Ovary (tissue), 9 donors: ENCODE data around the gene MOB3C. TPM values are rescaled to one million over a fixed set of nuclear protein-coding genes. Genes with fewer than 3 reads are reported as not detected.

Source experiments
- DNase-seq, 5 donors: peaks; one replicate each; pipeline ENCODE4 v3.0.0-alpha.2; 2019 to 2020
- H3K27ac ChIP-seq, 2 donors: fragments of 200-600 bp; one replicate each; pipeline versions ENCODE4 v1.5.1 to v1.8.0; 2019 to 2022
- H3K27me3 ChIP-seq: fragments of 200-600 bp; one replicate; pipeline ENCODE4 v1.8.0; 2022
- H3K36me3 ChIP-seq: fragments of 200-600 bp; sonication (generic); one replicate; pipeline ENCODE4 v1.5.1; 2019
- H3K4me1 ChIP-seq: one replicate; pipeline ENCODE4 v1.8.1; 2013; ENCODE audit warnings: mild to moderate bottlenecking, moderate library complexity; ENCODE audit not compliant: insufficient read depth
- H3K4me3 ChIP-seq: fragments of 200-600 bp; sonication (generic); one replicate; pipeline ENCODE4 v1.5.1; 2017
- H3K9me3 ChIP-seq, 2 donors: fragments of 200-600 bp in 1 of 2; sonication (generic) in 1 of 2; one replicate each; pipeline versions ENCODE4 v1.5.1 to v1.8.1; 2013 to 2019; ENCODE audit warnings: mild to moderate bottlenecking in 1 of 2, moderate library complexity in 1 of 2
- CTCF ChIP-seq, 3 donors: fragments of 450-650 bp in 2 of 3; fragments of 200-600 bp in 1 of 3; IDR thresholded peaks; one replicate each; pipeline versions ENCODE4 v1.5.1 to v1.8.0; 2016 to 2022; ENCODE audit warnings: antibody characterized with exemption in 3 of 3, mild to moderate bottlenecking in 1 of 3
- EP300 ChIP-seq: sonication (generic); formaldehyde crosslinking; IDR thresholded peaks from one replicate; pipeline ENCODE4 v1.6.1; 2017; ENCODE audit warnings: antibody characterized with exemption
- POLR2A ChIP-seq: fragments of 450-650 bp; IDR thresholded peaks from one replicate; pipeline ENCODE4 v1.6.1; 2017; ENCODE audit warnings: antibody characterized with exemption, mild to moderate bottlenecking, moderate library complexity
- WGBS, 3 donors: extraction: QIAGEN DNeasy Blood & Tissue Kit in 1 of 3; methylation state at CpG; one replicate each; pipeline versions ENCODE4 v1.1.5 to v1.1.7; 2013 to 2017; 5-methylcytosine and 5-hydroxymethylcytosine counted together
- intact Hi-C, 4 donors: fragments of 100-400 bp; cut with DNase I; formaldehyde crosslinking; loops; one replicate each; pipeline versions ENCODE4 v1.11.0 to v1.15.1; 2022 to 2023
- polyA plus RNA-seq, 2 donors: library from polyadenylated mRNA; stranded (reverse); fragments of 200-250 nt in 1 of 2; fragments of 350-450 nt in 1 of 2; fragmentation: Illumina TruSeq in 1 of 2; extraction: RNeasy Lipid Tissue Mini Kit (QIAGEN cat#74804) in 1 of 2; gene quantifications; one replicate each; pipeline ENCODE4 v1.2.3, GENCODE V29; 2013 to 2014
- total RNA-seq, 7 donors: library from RNA; depleted of rRNA in 2 of 7; stranded (reverse); fragments of >200 nt in 2 of 7; fragmentation: NEBNext Ultra II Directional in 3 of 7; extraction: Animal tissue kit (Norgen Biotek cat#: 25700) in 3 of 7; gene quantifications; one replicate each; pipeline versions ENCODE4 v1.1.0 to v1.2.4, GENCODE V29; 2016 to 2023
- donor health status: DM: no; HTN: no; CAD: no; lungs with moderate emphysema.
- donor health status: DM: no; HTN: no; CAD: no.
- donor health status: Bipolar disorder and iron deficiency.
- donor health status: DM: yes; HTN: yes; CAD: no.
- donor health status: DM: no; HTN: no; CAD: no.
- donor health status: DM: yes; HTN: yes; CAD: no.

MOB3C gene
- total and polyA plus RNA-seq, 9 donors = 10.1 to 29.2 (median 19.3) TPM

GRCh38 chr1:46568461-46568891 is 48.1 kb downstream of the MOB3C start:
- no peaks in the 10 kb centered on the region for H3K4me1 ChIP-seq
- 89 to 94% (median 92%) methylated on average over 6 of the region's 6 CpGs for WGBS, 3 donors
- TF ChIP-seq CTCF (IDR thresholded peaks at IDR 0.05) (no peak), POLR2A (no peak), EP300 (no peak)
- H3K9me3 ChIP-seq = no peaks in the 10 kb centered on the region
- H3K36me3 ChIP-seq = no peaks in the 10 kb centered on the region
- intact Hi-C loops = no loop called here
- H3K27me3 ChIP-seq = no peaks in the 10 kb centered on the region
- H3K4me3 ChIP-seq = no peak overlapping the region
- H3K27ac ChIP-seq = no peak overlapping the region
- DNase-seq = no peak

GRCh38 chr1:46563341-46563740 is 53.3 kb downstream of the MOB3C start:
- WGBS, 3 donors = 85 to 90% (median 89%) methylated on average over 4 of the region's 4 CpGs
- intact Hi-C loops = no loop called here
- Histone ChIP-seq H3K27me3 (no peaks in the 10 kb centered on the region), H3K36me3 (no peaks in the 10 kb centered on the region), H3K27ac (no peak overlapping the region), H3K9me3 (no peaks in the 10 kb centered on the region), H3K4me1 (no peaks in the 10 kb centered on the region), H3K4me3 (no peak overlapping the region)
- TF ChIP-seq CTCF (IDR thresholded peaks at IDR 0.05) = no peak
- TF ChIP-seq POLR2A = no peak
- TF ChIP-seq EP300 = no peak
- no peak for DNase-seq

- Histone ChIP-seq H3K27ac (no peak overlapping the region), H3K27me3 (no peaks in the 10 kb centered on the region), H3K4me1 (no peaks in the 10 kb centered on the region), H3K4me3 (no peak overlapping the region), H3K36me3 (no peaks in the 10 kb centered on the region), H3K9me3 (no peaks in the 10 kb centered on the region)
- TF ChIP-seq EP300 = no peak
- no peak for TF ChIP-seq CTCF (IDR thresholded peaks at IDR 0.05)
- TF ChIP-seq POLR2A = no peak
- no peak for DNase-seq
- intact Hi-C loops = no loop called here
- 92 to 94% (median 94%) methylated on average over 15 of the region's 15 CpGs for WGBS, 3 donors
Measured at GRCh38 chr1:46562498-46562897, 54.1 kb downstream of the MOB3C start.

- H3K36me3 ChIP-seq = no peaks in the 10 kb centered on the region
- no peak for DNase-seq
- no peaks in the 10 kb centered on the region for H3K27me3 ChIP-seq
- no peak overlapping the region for H3K4me3 ChIP-seq
- intact Hi-C loops = no loop called here
- WGBS, 3 donors = 91 to 94% (median 91%) methylated on average over 8 of the region's 8 CpGs
- no peak overlapping the region for H3K27ac ChIP-seq
- TF ChIP-seq POLR2A (no peak), CTCF (IDR thresholded peaks at IDR 0.05) (no peak), EP300 (no peak)
- H3K9me3 ChIP-seq = no peaks in the 10 kb centered on the region
- no peaks in the 10 kb centered on the region for H3K4me1 ChIP-seq
Measured at GRCh38 chr1:46558966-46559365, 57.6 kb downstream of the MOB3C start.
